ENCODE data around the gene POU2F3. TPM values are rescaled to one million over a fixed set of nuclear protein-coding genes. Genes with fewer than 3 reads are reported as not detected.
A peak's percentile ranks its signal among the peaks of the same experiment; 100 is the strongest.

POU2F3 gene
- 1 to 10 TPM in 1 of 6 donors, under 1 TPM in 5; 0.12 to 2.6 (median 0.23) TPM for total RNA-seq
- polyA plus RNA-seq, result under 1 TPM; 0.27 to 0.54 TPM

DNA sequence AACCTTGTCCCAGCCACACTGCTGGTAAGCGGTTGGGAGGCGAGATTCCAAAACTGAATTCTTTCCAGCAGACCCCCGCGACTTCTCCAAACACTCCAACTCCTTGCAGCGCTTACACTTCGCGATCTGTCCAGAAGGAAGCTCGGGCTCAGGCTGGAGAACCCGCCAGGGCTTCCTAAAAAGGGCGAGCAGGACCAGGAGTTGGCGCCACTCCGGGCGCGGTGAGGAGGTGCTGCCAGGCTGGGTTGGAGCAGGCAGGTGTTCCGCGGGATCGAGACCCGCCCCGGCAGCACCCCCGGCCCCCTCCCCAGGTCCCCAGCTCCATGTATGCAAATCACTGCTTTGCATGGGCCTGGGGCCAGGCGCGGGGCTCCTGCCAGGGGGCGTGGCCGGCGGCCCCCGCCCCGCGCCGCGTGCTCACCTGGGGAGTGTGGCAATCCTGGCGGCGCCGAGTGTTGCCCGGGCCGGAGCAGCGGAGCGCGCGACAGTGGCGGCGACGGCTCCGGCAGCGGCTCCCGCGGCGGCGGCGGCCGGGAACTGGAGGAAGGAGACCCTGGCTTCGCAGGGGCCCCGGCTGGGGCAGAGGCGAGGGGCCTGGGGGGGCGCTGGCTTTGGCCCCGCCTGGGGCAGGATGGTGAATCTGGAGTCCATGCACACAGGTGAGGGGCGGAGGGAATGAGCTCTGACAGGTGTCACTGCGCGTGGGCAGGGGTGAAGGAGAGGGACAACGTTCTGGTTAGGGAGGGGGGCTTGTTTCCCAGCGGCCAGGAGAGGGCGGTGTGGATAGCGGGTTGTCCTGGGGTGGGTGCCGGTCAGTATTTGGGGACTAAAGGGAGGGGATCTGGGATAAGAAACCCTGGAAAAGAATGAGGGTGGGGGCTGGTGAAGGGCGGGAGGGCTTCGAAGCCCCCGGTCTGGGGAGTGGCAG lies at the start of gene POU2F3:
Gene POU2F3, plus strand, starts transcription at position 428 of the 928 bp plus-strand sequence. Its CDS starts 204 bp downstream, at position 632.
- Histone ChIP-seq H3K36me3 (no peaks in the 10 kb centered on the region), H3K27me3 (no peaks in the 10 kb centered on the region), H3K4me3 (peak within 1 kb of the TSS in 2 of 4 donors; percentile 27 to 39), H3K4me1 (peaks cover 0 to 6% (median 0%) of the 10 kb centered on the region in 3 donors), H3K27ac (no peak within 1 kb of the TSS), H3K9me3 (no peaks in the 10 kb centered on the region)
- FAIRE-seq, result no peak
- ATAC-seq, result peak; percentile 64 to 82 (median 76)
- peak in 5 of 6 donors; percentile 33 to 81 (median 68) for DNase-seq
- TF ChIP-seq, protein P1, sequence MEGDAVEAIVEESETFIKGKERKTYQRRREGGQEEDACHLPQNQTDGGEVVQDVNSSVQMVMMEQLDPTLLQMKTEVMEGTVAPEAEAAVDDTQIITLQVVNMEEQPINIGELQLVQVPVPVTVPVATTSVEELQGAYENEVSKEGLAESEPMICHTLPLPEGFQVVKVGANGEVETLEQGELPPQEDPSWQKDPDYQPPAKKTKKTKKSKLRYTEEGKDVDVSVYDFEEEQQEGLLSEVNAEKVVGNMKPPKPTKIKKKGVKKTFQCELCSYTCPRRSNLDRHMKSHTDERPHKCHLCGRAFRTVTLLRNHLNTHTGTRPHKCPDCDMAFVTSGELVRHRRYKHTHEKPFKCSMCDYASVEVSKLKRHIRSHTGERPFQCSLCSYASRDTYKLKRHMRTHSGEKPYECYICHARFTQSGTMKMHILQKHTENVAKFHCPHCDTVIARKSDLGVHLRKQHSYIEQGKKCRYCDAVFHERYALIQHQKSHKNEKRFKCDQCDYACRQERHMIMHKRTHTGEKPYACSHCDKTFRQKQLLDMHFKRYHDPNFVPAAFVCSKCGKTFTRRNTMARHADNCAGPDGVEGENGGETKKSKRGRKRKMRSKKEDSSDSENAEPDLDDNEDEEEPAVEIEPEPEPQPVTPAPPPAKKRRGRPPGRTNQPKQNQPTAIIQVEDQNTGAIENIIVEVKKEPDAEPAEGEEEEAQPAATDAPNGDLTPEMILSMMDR (IDR thresholded peaks at IDR 0.05), result no peak
- intact Hi-C loops (cut with DNase I), result loop anchor here in 2 of 3 donors (5.0 kb wide), 2 partner anchors 57 to 62 kb away; no protein-coding TSS in a partner anchor
- 5% methylated on average over 64 to 66 of the region's 66 CpGs for WGBS, 2 donors

- peaks cover 30 to 36% (median 35%) of the 10 kb centered on the region in 3 donors for H3K4me1 ChIP-seq
- H3K9me3 ChIP-seq, result no peaks in the 10 kb centered on the region
- intact Hi-C loops (cut with DNase I), result loop anchor here in 1 of 3 donors (10.0 kb wide), 1 partner anchor 104 kb away; no protein-coding TSS in a partner anchor
- ATAC-seq (no peak), DNase-seq (no peak), FAIRE-seq (no peak)
- TF ChIP-seq, protein P1 (IDR thresholded peaks at IDR 0.05), result no peak
- H3K27me3 ChIP-seq, result no peaks in the 10 kb centered on the region
- 87 to 88% methylated on average over 4 of the region's 4 CpGs for WGBS, 2 donors
- H3K27ac ChIP-seq, result no peak overlapping the region
- no peak overlapping the region for H3K4me3 ChIP-seq
- H3K36me3 ChIP-seq, result no peaks in the 10 kb centered on the region
These were observed 48.9 kb upstream of the POU2F3 start for GRCh38 chr11:120191058-120191457.

DNA sequence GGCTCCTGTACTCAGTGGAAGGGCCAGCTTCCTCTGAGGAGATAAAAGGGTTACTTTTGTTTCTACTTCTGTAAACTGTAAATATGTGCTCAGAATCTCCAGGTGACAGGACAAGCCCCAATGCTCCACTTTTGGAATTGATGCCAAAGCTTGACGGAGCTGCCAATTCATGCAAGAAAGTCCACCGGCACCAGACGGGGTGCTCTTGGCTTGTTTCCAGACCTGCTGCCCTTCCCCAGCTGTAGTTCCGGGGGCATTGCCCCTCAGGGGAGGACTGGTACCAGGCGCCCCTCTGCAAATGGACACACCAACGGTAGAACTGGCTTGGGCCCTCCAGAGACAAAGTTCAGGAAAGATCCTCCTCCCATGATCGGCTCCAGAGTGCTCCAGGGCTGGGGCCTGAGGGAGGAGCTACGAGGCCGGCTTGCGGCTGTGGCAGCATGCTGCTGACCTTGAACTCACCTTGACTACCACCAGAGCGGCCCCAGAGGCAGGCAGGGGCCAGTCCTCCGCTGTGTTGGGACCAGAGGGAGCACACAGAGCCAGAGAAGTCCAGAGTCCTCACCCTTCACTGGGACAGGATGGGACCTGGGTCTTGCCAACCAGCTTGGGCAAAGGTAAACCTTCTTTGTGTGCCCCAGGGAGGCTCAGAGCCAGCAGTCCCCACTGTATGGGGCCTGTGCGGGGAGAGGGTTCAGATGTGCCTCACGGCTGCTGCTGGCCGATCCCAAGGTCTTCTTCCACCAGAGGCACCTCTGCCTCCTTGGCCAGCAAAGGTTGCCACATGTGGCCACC lies 46.9 kb upstream of the POU2F3 start:
- Histone ChIP-seq H3K27me3 (no peaks in the 10 kb centered on the region), H3K27ac (no peak overlapping the region), H3K4me3 (no peak overlapping the region), H3K36me3 (no peaks in the 10 kb centered on the region), H3K9me3 (no peaks in the 10 kb centered on the region), H3K4me1 (peaks cover 11 to 16% (median 16%) of the 10 kb centered on the region in 3 donors)
- DNase-seq, result no peak
- intact Hi-C loops (cut with DNase I), result loop anchor here in 1 of 3 donors (10.0 kb wide), 1 partner anchor 102 kb away; no protein-coding TSS in a partner anchor
- no peak for FAIRE-seq
- TF ChIP-seq, protein P1 (IDR thresholded peaks at IDR 0.05), result no peak
- ATAC-seq, result peak; percentile 59 to 90 (median 74)
- 26 to 27% methylated on average over 15 of the region's 15 CpGs for WGBS, 2 donors

DNA sequence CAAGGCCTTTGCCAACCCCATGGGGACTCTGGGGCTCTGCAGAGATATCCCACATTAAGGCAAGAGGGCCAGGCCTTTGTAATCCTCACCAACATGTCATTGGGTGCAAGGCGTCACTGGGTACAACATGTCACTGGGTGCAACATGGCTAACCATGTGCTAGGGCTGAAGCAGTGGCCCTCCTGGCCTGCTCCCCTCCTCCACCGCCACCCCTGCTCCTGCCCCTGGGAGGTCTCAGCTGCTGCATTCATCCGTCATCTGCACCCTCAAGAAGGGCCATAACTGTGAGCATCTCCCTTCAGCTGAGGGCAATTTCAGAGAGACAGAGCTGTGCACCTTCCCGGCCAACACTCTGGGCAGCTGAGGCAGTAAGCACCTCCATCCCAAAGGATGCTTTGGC lies 45.8 kb upstream of the POU2F3 start:
- Histone ChIP-seq H3K27me3 (no peaks in the 10 kb centered on the region), H3K4me3 (no peak overlapping the region), H3K9me3 (no peaks in the 10 kb centered on the region), H3K36me3 (no peaks in the 10 kb centered on the region), H3K27ac (no peak overlapping the region), H3K4me1 (peaks cover 9 to 12% (median 11%) of the 10 kb centered on the region in 3 donors)
- TF ChIP-seq, protein P1 (IDR thresholded peaks at IDR 0.05), result no peak
- ATAC-seq (no peak), DNase-seq (no peak), FAIRE-seq (no peak)
- intact Hi-C loops (cut with DNase I), result loop anchor here in 1 of 3 donors (10.0 kb wide), 1 partner anchor 101 kb away; no protein-coding TSS in a partner anchor
- WGBS, 2 donors, result 96 to 97% methylated on average over 4 of the region's 4 CpGs

Data from pancreas (tissue), 10 donors.